ENCODE results near the gene NET1.

NET1 gene

GRCh38 chr10:5507649-5508131 is 95.3 kb downstream of the NET1 start:
- no peak for TF ChIP-seq ZFX (IDR thresholded peaks at IDR 0.05)
- peak overlapping the region; percentile 62; the same call in 1 of the 2 replicates for H3K27ac ChIP-seq

GRCh38 chr10:5508161-5508604 is 95.8 kb downstream of the NET1 start:
- H3K27ac ChIP-seq, result peak overlapping the region; percentile 62; the same call in 1 of the 2 replicates
- no peak for TF ChIP-seq ZFX (IDR thresholded peaks at IDR 0.05)
- TF ChIP-seq, protein P1, sequence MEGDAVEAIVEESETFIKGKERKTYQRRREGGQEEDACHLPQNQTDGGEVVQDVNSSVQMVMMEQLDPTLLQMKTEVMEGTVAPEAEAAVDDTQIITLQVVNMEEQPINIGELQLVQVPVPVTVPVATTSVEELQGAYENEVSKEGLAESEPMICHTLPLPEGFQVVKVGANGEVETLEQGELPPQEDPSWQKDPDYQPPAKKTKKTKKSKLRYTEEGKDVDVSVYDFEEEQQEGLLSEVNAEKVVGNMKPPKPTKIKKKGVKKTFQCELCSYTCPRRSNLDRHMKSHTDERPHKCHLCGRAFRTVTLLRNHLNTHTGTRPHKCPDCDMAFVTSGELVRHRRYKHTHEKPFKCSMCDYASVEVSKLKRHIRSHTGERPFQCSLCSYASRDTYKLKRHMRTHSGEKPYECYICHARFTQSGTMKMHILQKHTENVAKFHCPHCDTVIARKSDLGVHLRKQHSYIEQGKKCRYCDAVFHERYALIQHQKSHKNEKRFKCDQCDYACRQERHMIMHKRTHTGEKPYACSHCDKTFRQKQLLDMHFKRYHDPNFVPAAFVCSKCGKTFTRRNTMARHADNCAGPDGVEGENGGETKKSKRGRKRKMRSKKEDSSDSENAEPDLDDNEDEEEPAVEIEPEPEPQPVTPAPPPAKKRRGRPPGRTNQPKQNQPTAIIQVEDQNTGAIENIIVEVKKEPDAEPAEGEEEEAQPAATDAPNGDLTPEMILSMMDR (conservative IDR thresholded peaks at IDR 0.05), result no peak

All from C4-2B (cell line).